DMS153 treated with DMSO at 0.1 percent for 48 hours (cell line): ENCODE data around the gene TOP3A.

Experiments used
- DNase-seq: peaks from one replicate; lab custom pipeline; 2025; ENCODE audit not compliant: unreplicated experiment; lab: John Stamatoyannopoulos, UW

Gene TOP3A

GRCh38 chr17:18235743-18236256 lies 79.0 kb downstream of the TOP3A start:
- DNase-seq, result no peak

GRCh38 chr17:18234853-18235380 lies 79.9 kb downstream of the TOP3A start:
- DNase-seq, result no peak

- no peak for DNase-seq
Measured at GRCh38 chr17:18233803-18234518, 80.8 kb downstream of the TOP3A start.

- DNase-seq, result no peak
Measured at GRCh38 chr17:18231164-18231563, 83.6 kb downstream of the TOP3A start.

- no peak for DNase-seq
Measured at GRCh38 chr17:18230288-18231141, 84.3 kb downstream of the TOP3A start.

- no peak for DNase-seq
Measured at GRCh38 chr17:18229771-18230170, 85.0 kb downstream of the TOP3A start.

- no peak for DNase-seq
Measured at GRCh38 chr17:18229254-18229653, 85.5 kb downstream of the TOP3A start.

GRCh38 chr17:18228176-18228682 lies 86.6 kb downstream of the TOP3A start:
- DNase-seq, result no peak

GRCh38 chr17:18227635-18228034 lies 87.2 kb downstream of the TOP3A start:
- no peak for DNase-seq

GRCh38 chr17:18226284-18226945 lies 88.4 kb downstream of the TOP3A start:
- DNase-seq, result no peak

- DNase-seq, result no peak
Measured at GRCh38 chr17:18225642-18226283, 89.0 kb downstream of the TOP3A start.

GRCh38 chr17:18225121-18225641 lies 89.6 kb downstream of the TOP3A start, which contains the start of gene LLGL1:
TSS of gene LLGL1 (plus strand) at chr17:18225635. CDS start at chr17:18225683, 48 bp downstream.
- DNase-seq, result peak; percentile 14

GRCh38 chr17:18224387-18225120 lies 90.2 kb downstream of the TOP3A start:
- DNase-seq, result no peak

- DNase-seq, result no peak
Measured at GRCh38 chr17:18224053-18224386, 90.8 kb downstream of the TOP3A start.
